HepG2 (cell line): ENCODE data around the gene MYO10. TPM values are rescaled to one million over a fixed set of nuclear protein-coding genes. Genes with fewer than 3 reads are reported as not detected.

Experiments used
- ATAC-seq: fragments of 200-7000 bp; cut with Tn5 transposase; 3 replicates; pipeline ENCODE4 v1.9.1; 2020; ENCODE audit warnings: mild to moderate bottlenecking, moderate library complexity
- BruUV-seq: library from RNA; stranded (reverse); fragments of 400-500 nt; replicated peaks from 2 replicates; lab custom pipeline; 2021; lab: Mats Ljungman, UMichigan
- CTCF ChIA-PET: fragments of 300-600 bp; formaldehyde crosslinking; extraction: SDS; loops from one replicate; lab custom pipeline; 2021; ENCODE audit warnings: low total read pairs, inconsistent platforms, low intra/inter-chr PET ratio; lab: Yijun Ruan, JAX
- POLR2A ChIA-PET: fragments of 350-600 bp; sonication (Branson Sonifier 250); formaldehyde crosslinking; loops from one replicate; lab custom pipeline; 2020; ENCODE audit warnings: antibody characterized with exemption, inconsistent platforms; lab: Yijun Ruan, JAX
- DNase-seq: peaks from one replicate; pipeline ENCODE4 v3.0.0-alpha.2; 2015; ENCODE audit warnings: low spot score
- FAIRE-seq: peaks from 3 replicates; lab custom pipeline; 2011; peaks lifted over from hg19 to GRCh38; lab: Jason Lieb, UNC
- H2AFZ ChIP-seq: one replicate; pipeline ENCODE4 v1.6.1; 2011; ENCODE audit warnings: low read length, inconsistent platforms
- H3K27ac ChIP-seq: fragments of 300-600 bp; 3 replicates; pipeline ENCODE4 v1.8.0; 2011; ENCODE audit warnings: mixed run types, mild to moderate bottlenecking, mixed read lengths, low read length, inconsistent platforms; ENCODE audit not compliant: insufficient read depth; ENCODE audit errors: extremely low read length
- H3K27me3 ChIP-seq, 2 experiments: fragments of 200-600 bp in 1 of 2; 2 replicates in 1 of 2; 3 replicates in 1 of 2; pipeline versions ENCODE4 v1.6.0 to v1.8.0; 2011; ENCODE audit warnings: low read length in 2 of 2, mild to moderate bottlenecking in 2 of 2, moderate library complexity in 2 of 2, inconsistent platforms in 1 of 2; ENCODE audit not compliant: insufficient read depth in 2 of 2, control insufficient read depth in 1 of 2
- H3K36me3 ChIP-seq, 2 experiments: fragments of 200-600 bp in 1 of 2; replicated peaks in 1 of 2; 2 replicates in 1 of 2; 3 replicates in 1 of 2; pipeline versions ENCODE4 v1.5.1 to v1.8.0; 2011; ENCODE audit warnings: low read length in 2 of 2, inconsistent platforms in 1 of 2; ENCODE audit not compliant: insufficient read depth in 2 of 2, control insufficient read depth in 1 of 2
- H3K4me1 ChIP-seq: 2 replicates; pipeline ENCODE4 v1.5.1; 2012; ENCODE audit warnings: low read length, inconsistent platforms; ENCODE audit not compliant: insufficient read depth
- H3K4me2 ChIP-seq: 2 replicates; pipeline ENCODE4 v1.6.0; 2011; ENCODE audit warnings: low read depth, low read length, inconsistent platforms
- H3K4me3 ChIP-seq, 3 experiments: fragments of 200-600 bp in 1 of 3; sonication (generic), shearing (Covaris generic) in 1 of 3; replicated peaks in 1 of 3; 2 replicates each; pipeline ENCODE4 v1.5.1; 2011 to 2016; ENCODE audit warnings: low read length in 3 of 3, inconsistent platforms in 2 of 3, low read depth in 2 of 3, mild to moderate bottlenecking in 2 of 3, control low read depth in 1 of 3, mixed read lengths in 1 of 3; ENCODE audit not compliant: insufficient read depth in 1 of 3
- H3K79me2 ChIP-seq: one replicate; pipeline ENCODE4 v1.6.1; 2011; ENCODE audit warnings: low read length, inconsistent platforms; ENCODE audit not compliant: insufficient read depth
- H3K9ac ChIP-seq: 2 replicates; pipeline ENCODE4 v1.6.0; 2011; ENCODE audit warnings: mild to moderate bottlenecking, low read depth, low read length, inconsistent platforms; ENCODE audit not compliant: insufficient read depth
- H3K9me3 ChIP-seq: 2 replicates; pipeline ENCODE4 v1.5.1; 2012; ENCODE audit warnings: mild to moderate bottlenecking, low read length
- H4K20me1 ChIP-seq: 2 replicates; pipeline ENCODE4 v1.6.0; 2011; ENCODE audit warnings: inconsistent platforms, mild to moderate bottlenecking, low read length, moderate library complexity; ENCODE audit not compliant: insufficient read depth
- ARID5B ChIP-seq: IDR thresholded peaks from 2 replicates; pipeline ENCODE4 v1.4.0; 2020; ENCODE audit warnings: mild to moderate bottlenecking, missing genetic modification reagents
- CENPX ChIP-seq: sonication (generic); formaldehyde crosslinking; IDR thresholded peaks from 2 replicates; pipeline ENCODE4 v1.9.0; 2021; ENCODE audit warnings: mild to moderate bottlenecking, missing genetic modification reagents, moderate library complexity
- GTF3A ChIP-seq: sonication (generic); formaldehyde crosslinking; conservative IDR thresholded peaks from 2 replicates; pipeline ENCODE4 v1.4.0; 2020; ENCODE audit warnings: mild to moderate bottlenecking, missing genetic modification reagents
- NAIF1 ChIP-seq: sonication (generic); formaldehyde crosslinking; IDR thresholded peaks from 2 replicates; pipeline ENCODE4 v1.5.0; 2020; ENCODE audit warnings: mild to moderate bottlenecking, missing genetic modification reagents, borderline replicate concordance
- NR2F6 ChIP-seq, 2 experiments: IDR thresholded peaks; 2 replicates each; pipeline ENCODE4 v1.6.1; 2016; ENCODE audit warnings: antibody characterized with exemption in 1 of 2, mild to moderate bottlenecking in 1 of 2
- PRDM15 ChIP-seq: sonication (generic); formaldehyde crosslinking; IDR thresholded peaks from 2 replicates; pipeline ENCODE4 v1.4.0; 2020; ENCODE audit warnings: missing genetic modification reagents
- ZFX ChIP-seq: sonication (generic); formaldehyde crosslinking; IDR thresholded peaks from 2 replicates; pipeline ENCODE4 v1.4.0; 2020; ENCODE audit warnings: mild to moderate bottlenecking, low read depth, missing genetic modification reagents, moderate library complexity
- ZMYM3 ChIP-seq: sonication (generic); formaldehyde crosslinking; IDR thresholded peaks from 2 replicates; pipeline ENCODE4 v1.5.1; 2020; ENCODE audit warnings: mild to moderate bottlenecking, missing genetic modification reagents
- ZNF460 ChIP-seq: sonication (generic); formaldehyde crosslinking; IDR thresholded peaks from 2 replicates; pipeline ENCODE4 v1.5.1; 2020; ENCODE audit warnings: missing genetic modification reagents, mild to moderate bottlenecking, borderline replicate concordance
- ZNF512 ChIP-seq: sonication (generic); formaldehyde crosslinking; IDR thresholded peaks from 2 replicates; pipeline ENCODE4 v1.4.0; 2020; ENCODE audit warnings: mild to moderate bottlenecking, missing genetic modification reagents
- ZNF816 ChIP-seq: sonication (generic); formaldehyde crosslinking; IDR thresholded peaks from 2 replicates; pipeline ENCODE4 v1.8.0; 2022; ENCODE audit warnings: missing genetic modification reagents, mild to moderate bottlenecking, borderline replicate concordance
- WGBS: methylation state at CpG from one replicate; pipeline ENCODE4 v1.1.6; 2017; ENCODE audit warnings: low lambda C conversion rate; 5-methylcytosine and 5-hydroxymethylcytosine counted together
- in situ Hi-C: cut with HindIII; loops from 2 replicates; pipeline ENCODE4 v1.10.0; 2017; ENCODE audit warnings: low pct_unique_long_range_greater_than_20kb; ENCODE audit not compliant: extremely low pct_ligation_motif_present
- intact Hi-C: fragments of 100-400 bp; cut with micrococcal nuclease; formaldehyde crosslinking; loops from one replicate; pipeline ENCODE4 v1.10.0; 2022; ENCODE audit not compliant: unreplicated experiment
- polyA plus RNA-seq, 8 experiments: library from polyadenylated mRNA; depleted of rRNA in 3 of 8; stranded (reverse) in 7 of 8; unstranded in 1 of 8; fragments of >200 nt; fragmentation: Illumina TruSeq in 4 of 8; extraction: Trizol in 4 of 8; gene quantifications; 2 replicates each; pipeline versions ENCODE4 v1.2.1 to v1.2.3, GENCODE V29; 2011 to 2016; ENCODE audit warnings: low read depth in 4 of 8, missing spikeins in 1 of 8, mixed read lengths in 1 of 8; ENCODE audit not compliant: insufficient read depth in 1 of 8
- total RNA-seq, 5 experiments: library from RNA; depleted of rRNA; stranded (reverse); fragments of >200 nt; fragmentation: Illumina TruSeq; extraction: Trizol; gene quantifications; 2 replicates each; pipeline ENCODE4 v1.2.3, GENCODE V29; 2016; ENCODE audit warnings: low read depth in 1 of 5

The MYO10 gene
- total and polyA plus RNA-seq, 2 of the 13 experiments (the other 11 are each of a cell fraction or from before 2014, with no cell fraction given), result 4.5 to 14.0 TPM

DNA sequence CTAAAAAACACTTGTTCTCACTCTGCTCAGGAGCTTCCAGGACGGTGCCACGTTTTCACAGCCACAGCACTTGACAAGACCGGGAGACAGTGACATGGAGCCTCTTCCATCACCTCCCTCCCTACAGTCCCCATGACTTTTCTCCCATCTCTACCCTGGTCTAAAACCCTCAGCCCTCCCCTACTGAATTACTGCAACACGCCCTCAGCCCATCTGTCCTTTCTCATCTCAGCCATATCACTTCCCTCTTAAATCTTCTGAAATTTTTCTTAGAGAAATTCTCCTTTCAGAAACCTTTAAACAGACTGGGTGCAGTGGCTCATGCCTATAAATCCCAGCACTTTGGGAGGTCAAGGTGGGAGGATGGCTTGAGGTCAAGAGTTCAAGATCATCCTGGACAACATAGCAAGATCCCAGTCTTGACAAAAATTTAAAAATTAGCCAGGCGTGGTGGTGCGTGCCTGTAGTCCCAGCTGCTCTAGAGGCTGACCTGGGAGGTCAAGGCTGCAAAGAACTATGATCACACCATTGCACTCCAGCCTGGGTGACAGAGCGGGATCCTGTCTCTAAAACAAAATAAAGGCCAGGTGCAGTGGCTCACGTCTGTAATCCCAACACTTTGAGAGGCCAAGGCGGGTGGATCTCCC, 125.8 kb downstream of the MYO10 start (continued):
- TF ChIP-seq ZNF460 (CRISPR knock-in tag), result peak; percentile 35; the same call in 1 of the 2 replicates
- TF ChIP-seq NR2F6 (IDR thresholded peaks at IDR 0.05), result peak; percentile 67
- TF ChIP-seq NR2F6 (CRISPR knock-in tag; IDR thresholded peaks at IDR 0.05), result peak; percentile 80
- no peak for TF ChIP-seq ZNF512 (CRISPR knock-in tag)
- peak; percentile 48; the same call in 1 of the 2 replicates for TF ChIP-seq ZMYM3

GRCh38 chr5:16809395-16810207, 126.5 kb downstream of the MYO10 start:
- POLR2A ChIA-PET, result no interaction called here
- DNase-seq (peak; percentile 10), FAIRE-seq (peak; percentile 54), ATAC-seq (peak; percentile 85)
- Histone ChIP-seq H3K4me2 (peak overlapping the region; percentile 67), H3K9ac (no peak overlapping the region), H3K79me2 (no peaks in the 10 kb centered on the region), H3K4me3 (peak overlapping the region in 2 of 3 experiments; percentile 25 to 48; a peak in 2 of 6 replicates), H3K4me1 (peaks cover 41% of the 10 kb centered on the region), H3K9me3 (no peaks in the 10 kb centered on the region), H2AFZ (no peak overlapping the region), H3K27me3 (no peaks in the 10 kb centered on the region), H3K36me3 (no peaks in the 10 kb centered on the region), H4K20me1 (no peaks in the 10 kb centered on the region), H3K27ac (peak overlapping the region; percentile 58)
- 3% methylated on average over 11 of the region's 12 CpGs for WGBS
- in situ Hi-C loops, result no loop called here
- intact Hi-C loops, result no loop called here
- CTCF ChIA-PET, result no interaction called here
- BruUV-seq, result no TSS peak
- TF ChIP-seq PRDM15 (peak; percentile 59; the same call in 1 of the 2 replicates), GTF3A (no peak), ZNF816 (CRISPR knock-in tag) (no peak), ARID5B (peak; percentile 39; the same call in 1 of the 2 replicates), CENPX (CRISPR knock-in tag) (no peak), NAIF1 (no peak), ZFX (peak; percentile 52)
